GM03348 (cell line): ENCODE data around the gene RALGAPA2.

ENCODE experiments used
- DNase-seq: peaks from one replicate; pipeline ENCODE4 v3.0.0; 2012; ENCODE audit warnings: low spot score

The RALGAPA2 gene

GRCh38 chr20:20630551-20630950, 81.9 kb downstream of the RALGAPA2 start:
- no peak for DNase-seq

- no peak for DNase-seq
Measured at GRCh38 chr20:20629556-20630188, 82.8 kb downstream of the RALGAPA2 start.

- DNase-seq, result no peak
Measured at GRCh38 chr20:20628314-20628713, 84.1 kb downstream of the RALGAPA2 start.

DNA sequence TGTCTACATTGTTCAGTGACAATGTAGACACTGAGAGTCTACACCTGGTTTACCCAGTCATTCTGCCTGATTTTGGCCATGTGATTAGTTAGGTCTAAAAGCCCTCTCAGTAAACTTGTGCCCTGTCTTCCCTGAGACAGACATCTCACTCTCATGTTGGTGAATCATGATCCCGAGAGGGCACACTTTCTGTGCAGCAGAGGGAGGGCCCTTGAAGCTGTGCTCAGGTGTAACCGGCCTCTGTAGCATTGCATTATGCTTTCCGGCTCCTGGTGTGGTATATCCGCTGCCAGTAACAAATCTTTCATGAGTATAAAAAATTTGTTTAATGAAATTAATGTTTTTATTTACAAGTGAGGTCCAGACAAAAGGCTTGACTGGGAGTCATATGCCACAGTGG, 85.0 kb downstream of the RALGAPA2 start:
- DNase-seq, result no peak

DNA sequence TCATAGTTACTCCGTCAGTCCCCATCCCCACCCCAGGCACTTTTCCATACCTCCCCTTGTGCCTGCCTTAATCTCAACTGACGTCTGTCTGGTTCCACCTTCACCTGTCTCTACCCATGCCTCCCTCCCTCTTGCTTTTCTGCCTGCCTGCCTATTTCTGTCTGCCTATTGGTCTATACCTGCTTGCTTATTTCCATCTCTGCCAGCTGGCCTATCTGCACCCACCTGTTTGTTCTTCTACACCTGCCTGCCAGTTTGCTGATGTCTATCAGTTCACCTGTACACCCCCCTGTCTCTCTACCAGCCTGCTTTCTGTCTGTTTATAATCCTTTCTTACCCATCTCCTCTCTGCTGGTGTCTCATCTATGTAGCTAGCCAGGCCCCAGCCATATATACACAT, 87.5 kb downstream of the RALGAPA2 start:
- no peak for DNase-seq

GRCh38 chr20:20621195-20621594, 91.2 kb downstream of the RALGAPA2 start:
- DNase-seq, result no peak

DNA sequence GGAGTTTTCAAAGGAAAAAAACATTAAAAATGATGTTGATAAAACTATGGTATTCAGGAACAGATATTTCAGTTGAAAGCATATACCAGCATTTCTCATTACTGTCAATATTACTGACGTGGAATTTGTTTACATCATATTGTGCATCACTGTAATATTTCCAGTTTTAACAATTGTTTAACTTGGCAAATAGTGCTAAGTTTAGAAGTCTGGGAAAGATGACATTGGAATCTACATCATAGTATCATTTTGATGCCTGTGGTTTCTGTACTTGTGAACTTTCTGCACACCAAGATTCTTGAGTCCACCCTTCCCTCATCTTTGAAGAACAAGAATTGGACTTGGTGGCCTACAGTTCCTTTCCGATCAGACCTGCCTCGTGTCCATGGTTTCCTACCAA, 98.1 kb downstream of the RALGAPA2 start:
- DNase-seq, result no peak

GRCh38 chr20:20612251-20612650, 100.2 kb downstream of the RALGAPA2 start:
- DNase-seq, result no peak

DNA sequence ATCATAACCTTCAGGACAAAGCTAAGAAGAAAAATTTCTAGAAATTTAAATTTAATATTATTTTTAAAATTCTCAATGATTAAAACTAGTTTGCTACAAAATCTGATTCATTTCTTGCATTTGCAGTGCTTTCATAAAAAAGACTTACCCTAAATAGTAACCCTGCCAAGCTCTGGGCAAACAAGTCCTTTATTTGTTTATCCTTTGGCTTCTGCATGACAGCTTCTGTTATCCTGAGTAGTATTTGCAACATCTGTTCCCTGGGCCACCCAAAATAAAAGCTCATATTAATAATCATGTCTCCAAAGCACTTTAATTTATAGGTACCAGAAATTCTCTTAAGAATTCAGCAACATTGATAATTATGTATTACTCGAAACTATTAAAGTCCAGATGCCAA, 101.3 kb downstream of the RALGAPA2 start:
- DNase-seq, result no peak

DNA sequence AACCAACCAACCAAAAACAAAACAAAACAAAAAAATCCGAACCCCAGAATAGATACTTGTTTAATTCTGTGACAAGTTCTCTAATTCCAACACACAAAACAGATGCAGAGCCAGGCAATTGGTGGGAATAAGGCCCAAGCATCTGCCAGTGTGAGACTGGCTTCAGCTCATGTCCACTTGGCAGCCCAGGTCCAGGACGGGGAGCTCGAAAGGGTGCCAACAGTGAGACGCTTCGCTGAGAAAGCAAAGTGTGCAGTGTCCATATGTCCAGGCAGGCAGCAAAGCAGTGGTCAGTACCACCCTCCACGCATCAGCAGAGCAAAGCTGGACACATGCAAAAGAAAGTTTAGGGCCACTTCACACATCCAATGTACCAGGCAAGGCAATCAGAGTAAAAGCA, 102.9 kb downstream of the RALGAPA2 start:
- DNase-seq, result no peak

DNA sequence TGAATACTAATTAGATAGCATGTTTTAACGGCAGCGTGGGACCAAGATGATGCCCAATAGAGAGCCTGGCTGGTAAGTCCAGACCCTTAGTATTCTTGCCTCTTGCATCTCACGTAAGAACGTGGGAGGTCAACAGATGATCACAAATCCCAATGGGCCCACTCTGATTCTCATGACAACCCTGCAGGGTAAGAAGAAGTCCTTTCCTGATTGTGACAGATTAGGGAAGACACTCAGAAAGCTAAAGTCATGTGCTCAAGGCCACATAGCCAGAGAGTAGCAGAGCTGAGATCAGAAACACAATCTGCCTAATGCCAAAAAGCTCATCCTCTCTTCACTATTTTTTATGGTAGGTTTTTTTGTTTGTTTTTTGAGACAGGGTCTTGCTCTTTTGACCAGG, 103.8 kb downstream of the RALGAPA2 start:
- no peak for DNase-seq

DNA sequence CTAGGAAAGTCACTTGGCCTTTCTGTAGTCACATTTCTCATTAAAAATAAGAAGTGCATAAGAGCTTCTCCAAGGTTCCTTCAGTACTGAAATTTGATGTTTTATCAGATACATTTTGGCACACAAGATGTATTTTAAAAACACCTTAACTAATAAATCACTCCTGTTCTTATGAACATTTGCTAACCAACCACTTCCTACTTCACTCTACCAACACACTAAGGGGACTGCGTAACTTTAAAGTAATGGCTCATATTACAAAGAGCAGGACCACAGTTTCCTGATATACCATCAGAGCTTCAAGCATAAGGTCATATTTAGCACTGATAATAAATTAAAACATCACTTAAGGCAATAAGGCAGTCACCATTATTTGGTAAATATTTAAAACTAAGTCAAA, 104.4 kb downstream of the RALGAPA2 start:
- DNase-seq, result no peak

GRCh38 chr20:20606881-20607280, 105.6 kb downstream of the RALGAPA2 start:
- DNase-seq, result no peak

- no peak for DNase-seq
Measured at GRCh38 chr20:20606050-20606449, 106.4 kb downstream of the RALGAPA2 start.

GRCh38 chr20:20604907-20605306, 107.5 kb downstream of the RALGAPA2 start:
- DNase-seq, result no peak

DNA sequence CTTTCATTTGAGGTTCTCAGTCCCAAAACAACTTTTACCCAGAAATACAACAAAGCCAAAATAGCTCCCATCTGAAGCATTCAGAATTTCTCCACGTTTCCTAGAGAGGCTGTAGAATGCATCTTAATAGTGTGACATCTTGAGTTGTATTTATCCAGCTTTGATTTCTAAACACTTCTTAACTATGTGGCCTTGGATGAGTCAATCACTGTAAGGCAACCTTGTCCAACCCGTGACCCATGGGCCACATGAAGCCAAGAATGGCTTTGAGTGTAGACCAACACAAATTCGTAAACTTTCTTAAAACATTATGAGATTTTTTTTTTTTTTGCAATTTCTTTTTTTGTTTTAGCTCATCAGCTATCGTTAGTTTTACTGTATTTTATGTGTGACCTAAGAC, 108.1 kb downstream of the RALGAPA2 start:
- no peak for DNase-seq

- no peak for DNase-seq
Measured at GRCh38 chr20:20603339-20603990, 109.0 kb downstream of the RALGAPA2 start.

DNA sequence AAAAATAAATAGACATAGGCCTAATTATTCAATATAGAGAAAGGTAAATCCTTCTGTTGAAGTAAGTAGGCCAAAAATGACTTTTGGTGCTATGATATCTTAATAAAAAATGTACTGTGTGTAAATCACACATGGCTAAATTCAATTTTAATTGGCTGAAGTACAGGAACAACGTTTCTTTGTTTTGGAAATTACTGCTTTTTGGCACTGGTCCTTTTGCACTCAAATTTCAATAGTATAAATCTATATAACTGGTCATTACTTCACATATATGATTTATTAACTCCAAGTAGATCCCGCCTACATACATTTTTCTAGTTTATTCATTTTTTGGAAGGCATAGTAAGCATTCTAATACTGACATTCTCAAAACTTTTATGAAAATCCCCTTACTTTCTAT, 114.5 kb downstream of the RALGAPA2 start:
- DNase-seq, result no peak

GRCh38 chr20:20594171-20594530, 118.3 kb downstream of the RALGAPA2 start:
- DNase-seq, result peak; percentile 56

- DNase-seq, result peak; percentile 66
Measured at GRCh38 chr20:20593447-20594170, 118.8 kb downstream of the RALGAPA2 start.

DNA sequence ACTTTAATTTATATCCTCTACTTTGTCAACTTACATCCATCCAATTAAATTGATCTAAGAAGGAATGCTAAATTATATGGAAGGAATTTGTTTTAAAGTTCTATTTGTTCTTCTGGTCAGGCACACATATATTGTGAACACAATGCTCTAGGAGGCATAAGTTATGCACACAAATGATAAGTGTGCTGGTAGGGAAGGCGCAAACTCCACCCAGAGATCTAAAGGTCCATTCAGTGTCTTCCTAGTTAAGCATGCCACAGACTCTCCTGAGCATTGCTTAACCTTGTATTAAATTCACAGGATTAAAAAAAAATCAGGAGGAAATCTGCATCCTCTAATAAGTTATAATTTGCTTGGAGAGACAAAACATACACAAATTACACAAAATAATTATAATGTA, 127.3 kb downstream of the RALGAPA2 start:
- no peak for DNase-seq

GRCh38 chr20:20582734-20583133, 129.7 kb downstream of the RALGAPA2 start:
- no peak for DNase-seq

DNA sequence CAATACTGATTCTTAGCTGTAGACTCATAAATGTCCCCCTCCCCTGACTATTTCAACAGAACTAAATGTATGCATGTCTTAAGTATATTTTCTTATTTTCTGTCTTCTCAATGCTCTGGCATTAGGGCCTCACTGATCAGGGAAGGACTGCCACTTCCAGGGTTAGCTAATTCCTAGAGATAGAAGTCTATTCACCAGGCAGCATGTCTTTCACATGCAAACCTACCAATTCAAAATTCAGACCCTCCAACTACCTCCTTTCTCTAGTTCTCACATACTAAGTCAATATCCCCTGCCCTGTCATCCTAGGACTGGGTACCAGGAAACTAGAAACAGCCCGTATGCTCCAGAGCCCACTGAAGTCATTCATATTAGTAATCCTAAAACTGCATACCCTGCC, 132.3 kb downstream of the RALGAPA2 start:
- DNase-seq, result no peak

DNA sequence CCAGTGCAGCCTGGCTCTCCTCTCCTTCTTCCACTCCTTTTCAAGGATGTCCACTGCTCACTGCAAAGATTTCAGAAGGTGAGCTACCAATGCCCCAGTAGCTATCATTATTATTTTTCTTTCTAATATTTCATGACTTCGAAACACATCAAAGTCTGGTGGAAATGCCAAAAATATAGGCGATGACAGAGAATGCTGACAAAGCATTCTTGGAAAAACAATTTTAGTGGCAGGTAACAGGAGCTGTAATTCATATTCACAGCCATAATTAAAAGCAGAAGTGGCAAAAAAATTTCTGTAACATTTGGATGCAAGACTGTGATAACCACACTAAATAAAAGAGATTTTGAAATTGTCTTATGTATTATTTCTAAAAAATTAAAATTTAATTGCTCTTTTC, 133.6 kb downstream of the RALGAPA2 start:
- DNase-seq, result no peak
